ENCODE measurements around the gene HIC2.
"Not testable (repeated sequence)": the region's sequence is repeated elsewhere in the genome, so short reads cannot be mapped to it uniquely, and the experiment has no call there.

Gene HIC2, protein sequence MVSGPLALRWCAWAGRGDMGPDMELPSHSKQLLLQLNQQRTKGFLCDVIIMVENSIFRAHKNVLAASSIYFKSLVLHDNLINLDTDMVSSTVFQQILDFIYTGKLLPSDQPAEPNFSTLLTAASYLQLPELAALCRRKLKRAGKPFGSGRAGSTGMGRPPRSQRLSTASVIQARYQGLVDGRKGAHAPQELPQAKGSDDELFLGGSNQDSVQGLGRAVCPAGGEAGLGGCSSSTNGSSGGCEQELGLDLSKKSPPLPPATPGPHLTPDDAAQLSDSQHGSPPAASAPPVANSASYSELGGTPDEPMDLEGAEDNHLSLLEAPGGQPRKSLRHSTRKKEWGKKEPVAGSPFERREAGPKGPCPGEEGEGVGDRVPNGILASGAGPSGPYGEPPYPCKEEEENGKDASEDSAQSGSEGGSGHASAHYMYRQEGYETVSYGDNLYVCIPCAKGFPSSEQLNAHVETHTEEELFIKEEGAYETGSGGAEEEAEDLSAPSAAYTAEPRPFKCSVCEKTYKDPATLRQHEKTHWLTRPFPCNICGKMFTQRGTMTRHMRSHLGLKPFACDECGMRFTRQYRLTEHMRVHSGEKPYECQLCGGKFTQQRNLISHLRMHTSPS

DNA sequence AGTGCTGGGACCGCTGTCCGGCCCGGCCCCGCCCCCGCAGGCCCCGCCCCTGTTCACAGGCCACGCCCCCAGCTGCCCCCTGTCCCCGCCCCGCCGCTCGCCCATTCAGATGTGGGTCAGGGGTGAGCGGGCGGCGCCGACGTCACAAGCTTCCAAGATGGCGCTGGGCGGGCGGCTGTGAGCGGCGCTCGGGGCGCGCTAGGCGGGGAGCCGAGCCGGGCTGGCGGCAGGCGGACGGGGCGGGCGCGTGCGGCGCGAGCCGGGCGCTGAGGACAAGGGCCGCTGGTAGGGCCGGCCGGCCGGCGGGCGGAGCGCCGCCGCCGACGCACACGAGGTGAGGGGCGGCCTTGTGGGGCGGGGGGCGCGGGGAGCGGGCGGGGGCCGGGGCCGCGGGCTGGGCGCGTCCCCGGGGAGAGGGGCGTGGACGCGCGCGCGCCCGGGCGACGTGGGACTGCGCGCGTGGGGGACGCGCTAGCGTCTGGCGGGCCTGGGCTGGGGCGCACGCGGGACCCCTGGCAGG, at the start of gene HIC2:
Gene HIC2, plus strand, starts transcription at position 145 of the 520 bp plus-strand sequence. CDS start 25,461 bp downstream, outside the sequence.
- in situ Hi-C loops (cut with HindIII; ENCODE audit: low pct_unique_long_range_greater_than_20kb, low sequenced_read_pairs): not testable (repeated sequence)

DNA sequence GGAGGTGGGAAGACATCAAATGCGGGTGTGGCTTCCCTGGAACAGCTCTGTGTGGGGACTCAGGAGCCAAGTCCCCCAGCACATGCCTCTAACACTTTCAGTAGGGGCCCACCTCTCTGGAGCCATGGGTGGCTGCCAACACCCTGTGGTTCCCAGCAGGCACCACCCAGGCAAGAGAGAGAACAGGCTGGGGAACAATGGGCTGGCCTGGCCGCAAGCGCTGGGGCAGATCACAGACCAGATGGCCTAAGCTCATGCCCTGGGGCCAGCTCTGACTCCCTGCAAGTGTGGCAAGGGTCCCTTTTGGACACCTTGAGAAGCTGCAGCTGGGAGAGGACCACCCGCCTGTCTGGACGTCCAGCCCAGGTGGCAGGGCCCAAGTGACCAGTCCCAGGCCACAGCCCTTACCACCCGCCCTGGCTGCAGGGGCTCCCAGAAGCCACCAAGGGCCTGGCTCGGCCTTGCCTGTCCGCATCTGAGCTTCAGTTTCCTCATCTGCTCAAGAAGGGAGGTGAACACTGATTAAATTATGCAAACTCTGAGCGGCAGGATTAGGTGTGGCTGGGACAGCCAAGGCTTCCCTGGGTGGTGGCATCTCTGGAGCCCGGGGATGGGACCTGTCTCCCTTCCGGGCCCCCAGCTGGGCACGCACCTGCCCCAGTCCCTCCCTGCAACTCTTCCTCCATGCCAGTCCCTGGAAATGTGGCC, 48.4 kb upstream of the HIC2 start:
- DNase-seq (ENCODE audit: low read depth in 1 of 2, low spot score in 1 of 2); in situ Hi-C loops (cut with HindIII; ENCODE audit: low pct_unique_long_range_greater_than_20kb, low sequenced_read_pairs): not testable (repeated sequence)

More for the DNA sequence above, at the start of gene HIC2:
- not testable (repeated sequence) for DNase-seq (ENCODE audit: low read depth in 1 of 2, low spot score in 1 of 2)

DNA sequence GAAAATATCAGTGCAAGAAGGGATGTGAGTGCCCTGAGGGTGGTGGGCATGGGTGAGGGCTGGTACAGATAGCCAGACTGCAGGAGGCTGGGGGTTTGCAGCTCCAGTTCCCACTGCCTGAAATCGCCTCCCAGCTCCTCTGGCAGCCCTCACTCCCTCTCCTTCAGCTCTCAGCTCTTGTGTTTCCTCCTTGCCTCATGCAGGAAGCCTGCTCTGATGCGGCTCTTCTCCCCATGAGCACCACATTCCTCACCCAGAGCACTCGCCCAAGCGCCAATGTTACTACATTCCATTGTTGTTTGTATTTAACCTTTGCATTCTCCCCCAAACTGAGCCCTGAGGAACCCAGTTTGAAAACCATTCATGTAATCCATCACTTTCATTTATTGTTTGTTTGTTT, 41.3 kb upstream of the HIC2 start:
- DNase-seq (ENCODE audit: low read depth in 1 of 2, low spot score in 1 of 2); in situ Hi-C loops (cut with HindIII; ENCODE audit: low pct_unique_long_range_greater_than_20kb, low sequenced_read_pairs): not testable (repeated sequence)

DNA sequence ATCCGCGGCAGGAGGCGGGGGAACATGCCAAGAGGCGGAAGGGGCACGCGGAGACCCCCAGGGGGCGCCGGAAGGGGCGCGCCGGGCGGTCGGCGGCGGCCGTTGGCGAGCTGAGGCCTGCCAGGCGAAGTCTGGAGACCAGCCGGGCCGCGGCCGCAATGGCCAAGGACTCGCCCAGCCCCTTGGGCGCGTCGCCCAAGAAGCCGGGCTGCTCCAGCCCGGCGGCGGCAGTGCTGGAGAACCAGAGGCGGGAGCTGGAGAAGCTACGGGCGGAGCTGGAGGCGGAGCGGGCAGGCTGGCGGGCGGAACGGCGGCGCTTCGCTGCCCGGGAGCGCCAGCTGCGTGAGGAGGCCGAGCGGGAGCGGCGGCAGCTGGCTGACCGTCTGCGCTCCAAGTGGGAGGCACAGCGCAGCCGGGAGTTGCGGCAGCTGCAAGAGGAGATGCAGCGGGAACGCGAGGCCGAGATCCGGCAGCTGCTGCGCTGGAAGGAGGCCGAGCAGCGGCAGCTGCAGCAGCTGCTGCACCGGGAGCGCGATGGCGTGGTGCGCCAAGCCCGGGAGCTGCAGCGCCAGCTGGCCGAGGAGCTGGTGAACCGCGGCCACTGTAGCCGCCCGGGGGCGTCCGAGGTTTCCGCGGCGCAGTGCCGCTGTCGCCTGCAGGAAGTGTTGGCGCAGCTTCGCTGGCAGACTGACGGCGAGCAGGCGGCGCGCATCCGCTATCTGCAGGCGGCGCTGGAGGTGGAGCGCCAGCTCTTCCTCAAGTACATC, 33.3 kb upstream of the HIC2 start, which contains the start of gene RIMBP3B:
Gene RIMBP3B, plus strand, starts transcription at position 51 of the 767 bp plus-strand sequence. Its CDS starts 108 bp downstream, at position 159.
- DNase-seq (ENCODE audit: low read depth in 1 of 2, low spot score in 1 of 2); in situ Hi-C loops (cut with HindIII; ENCODE audit: low pct_unique_long_range_greater_than_20kb, low sequenced_read_pairs): not testable (repeated sequence)

DNA sequence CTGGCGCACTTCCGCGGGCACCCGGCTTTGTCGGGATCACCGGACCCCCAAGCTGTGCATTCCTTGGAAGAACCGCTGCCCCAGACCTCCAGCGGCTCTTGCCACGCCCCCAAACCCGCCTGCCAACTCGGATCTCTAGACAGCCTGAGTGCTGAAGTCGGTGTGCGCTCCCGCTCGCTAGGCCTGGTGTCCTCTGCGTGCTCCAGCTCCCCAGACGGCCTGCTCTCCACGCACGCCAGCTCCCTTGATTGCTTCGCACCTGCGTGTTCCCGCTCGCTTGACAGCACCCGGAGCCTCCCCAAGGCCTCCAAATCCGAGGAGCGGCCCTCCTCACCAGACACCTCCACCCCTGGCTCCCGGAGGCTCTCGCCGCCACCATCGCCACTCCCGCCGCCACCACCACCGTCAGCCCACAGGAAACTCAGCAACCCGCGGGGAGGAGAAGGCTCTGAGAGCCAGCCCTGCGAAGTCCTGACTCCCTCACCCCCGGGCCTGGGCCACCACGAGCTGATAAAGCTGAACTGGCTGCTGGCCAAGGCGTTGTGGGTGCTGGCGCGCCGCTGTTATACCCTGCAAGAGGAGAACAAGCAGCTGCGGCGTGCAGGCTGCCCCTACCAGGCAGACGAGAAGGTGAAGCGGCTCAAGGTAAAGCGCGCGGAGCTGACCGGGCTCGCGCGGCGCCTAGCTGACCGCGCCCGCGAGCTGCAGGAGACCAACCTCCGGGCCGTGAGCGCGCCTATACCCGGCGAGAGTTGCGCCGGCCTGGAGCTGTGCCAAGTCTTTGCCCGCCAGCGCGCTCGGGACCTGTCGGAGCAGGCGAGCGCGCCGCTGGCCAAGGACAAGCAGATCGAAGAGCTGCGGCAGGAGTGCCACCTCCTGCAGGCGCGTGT, 32.5 kb upstream of the HIC2 start:
- DNase-seq (ENCODE audit: low read depth in 1 of 2, low spot score in 1 of 2); in situ Hi-C loops (cut with HindIII; ENCODE audit: low pct_unique_long_range_greater_than_20kb, low sequenced_read_pairs): not testable (repeated sequence)

DNA sequence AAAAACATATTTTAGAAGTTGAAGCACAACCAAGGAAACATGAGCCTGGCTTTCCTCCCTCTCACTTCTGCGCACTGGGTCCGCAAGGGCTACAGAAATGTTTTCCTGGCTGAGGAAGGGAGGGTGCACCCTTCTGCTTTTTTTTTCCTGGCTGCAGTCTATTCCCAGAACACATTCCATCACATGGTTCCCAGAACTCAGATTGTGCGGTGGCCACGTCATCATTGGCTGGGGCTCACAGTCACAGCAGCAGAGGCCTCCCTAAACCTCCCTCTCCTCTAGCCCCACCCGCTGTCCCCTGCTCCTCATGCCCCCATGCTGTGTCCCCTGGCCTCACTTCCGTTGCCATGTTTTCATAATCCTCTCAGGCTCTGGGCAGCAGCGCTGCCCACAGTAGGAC, 27.7 kb upstream of the HIC2 start:
- DNase-seq (ENCODE audit: low read depth in 1 of 2, low spot score in 1 of 2); in situ Hi-C loops (cut with HindIII; ENCODE audit: low pct_unique_long_range_greater_than_20kb, low sequenced_read_pairs): not testable (repeated sequence)

DNA sequence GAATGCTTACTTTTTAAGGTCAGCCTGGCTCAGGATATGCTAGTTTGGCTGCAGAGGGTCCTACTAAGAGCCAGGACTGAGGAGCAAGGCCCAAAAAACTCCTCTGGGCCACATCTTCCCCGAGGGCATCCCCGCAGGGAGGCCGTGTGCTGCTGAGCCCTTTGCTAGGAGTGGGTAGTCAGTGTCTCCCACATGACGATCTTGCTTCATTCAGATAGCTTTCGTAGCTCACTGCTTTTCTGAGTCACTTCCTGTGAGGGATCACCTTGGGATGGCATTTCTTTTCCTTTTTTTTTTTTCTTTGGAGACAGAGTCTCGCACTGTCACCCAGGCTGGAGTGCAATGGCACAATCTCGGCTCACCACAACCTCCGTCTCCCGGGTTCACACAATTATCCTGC, 27.2 kb upstream of the HIC2 start:
- DNase-seq (ENCODE audit: low read depth in 1 of 2, low spot score in 1 of 2); in situ Hi-C loops (cut with HindIII; ENCODE audit: low pct_unique_long_range_greater_than_20kb, low sequenced_read_pairs): not testable (repeated sequence)

DNA sequence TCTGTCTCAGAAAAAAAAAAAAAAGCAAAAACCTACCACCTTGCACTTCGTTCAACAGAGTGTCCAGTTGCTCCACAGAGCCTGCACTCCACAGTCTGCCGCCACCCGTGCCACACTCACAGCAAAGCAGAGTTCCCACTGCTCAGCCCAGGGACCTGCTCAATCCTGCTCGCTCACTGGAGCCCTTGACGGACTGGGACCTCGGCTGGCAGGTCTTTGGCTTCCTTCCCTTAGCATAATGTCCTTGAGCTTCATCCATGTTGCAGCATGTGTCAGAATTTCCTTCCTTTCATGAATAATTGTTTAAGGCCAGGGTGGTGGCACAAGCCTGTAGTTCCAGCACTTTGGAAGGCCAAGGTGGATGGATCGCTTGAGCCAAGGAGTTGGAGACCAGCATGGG, 22.6 kb upstream of the HIC2 start:
- DNase-seq (ENCODE audit: low read depth in 1 of 2, low spot score in 1 of 2); in situ Hi-C loops (cut with HindIII; ENCODE audit: low pct_unique_long_range_greater_than_20kb, low sequenced_read_pairs): not testable (repeated sequence)

DNA sequence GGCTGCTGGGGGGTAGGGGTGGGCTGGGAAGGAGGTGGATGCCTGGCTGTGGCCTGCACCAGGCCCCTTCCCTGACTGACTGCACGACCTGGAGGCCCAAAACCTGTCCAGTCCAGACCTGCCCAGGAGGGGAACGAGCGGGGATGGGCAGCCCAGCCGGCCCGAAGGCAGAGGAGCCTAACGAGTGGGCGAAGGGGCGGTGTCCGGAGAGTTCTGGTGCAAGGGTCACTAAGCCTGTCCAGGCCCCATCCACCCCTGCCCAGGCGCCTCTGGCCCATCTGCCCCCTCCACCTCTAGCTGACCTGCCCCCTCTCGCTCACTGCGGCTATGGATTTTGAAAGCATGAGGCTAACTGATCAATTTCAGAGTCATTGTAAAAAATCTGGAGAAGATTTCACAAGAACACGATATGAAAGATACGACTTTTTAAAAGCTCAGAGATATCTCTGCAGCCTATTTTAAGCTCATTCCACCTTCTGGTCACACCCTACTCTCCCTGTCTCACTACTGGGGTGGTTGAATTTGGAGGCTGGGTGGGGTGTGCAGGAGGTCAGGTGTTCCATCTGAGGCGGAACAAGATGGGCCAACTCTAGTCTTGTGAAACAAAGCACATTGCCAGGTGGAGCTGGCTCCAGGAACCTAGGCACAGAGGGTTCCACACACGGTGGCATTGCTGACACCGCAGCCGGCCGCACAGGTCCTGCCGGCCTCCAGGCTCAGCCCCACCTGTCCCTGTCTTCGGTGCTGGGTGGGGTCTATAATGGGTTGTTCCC, 15.8 kb upstream of the HIC2 start:
- DNase-seq (ENCODE audit: low read depth in 1 of 2, low spot score in 1 of 2); in situ Hi-C loops (cut with HindIII; ENCODE audit: low pct_unique_long_range_greater_than_20kb, low sequenced_read_pairs): not testable (repeated sequence)

DNA sequence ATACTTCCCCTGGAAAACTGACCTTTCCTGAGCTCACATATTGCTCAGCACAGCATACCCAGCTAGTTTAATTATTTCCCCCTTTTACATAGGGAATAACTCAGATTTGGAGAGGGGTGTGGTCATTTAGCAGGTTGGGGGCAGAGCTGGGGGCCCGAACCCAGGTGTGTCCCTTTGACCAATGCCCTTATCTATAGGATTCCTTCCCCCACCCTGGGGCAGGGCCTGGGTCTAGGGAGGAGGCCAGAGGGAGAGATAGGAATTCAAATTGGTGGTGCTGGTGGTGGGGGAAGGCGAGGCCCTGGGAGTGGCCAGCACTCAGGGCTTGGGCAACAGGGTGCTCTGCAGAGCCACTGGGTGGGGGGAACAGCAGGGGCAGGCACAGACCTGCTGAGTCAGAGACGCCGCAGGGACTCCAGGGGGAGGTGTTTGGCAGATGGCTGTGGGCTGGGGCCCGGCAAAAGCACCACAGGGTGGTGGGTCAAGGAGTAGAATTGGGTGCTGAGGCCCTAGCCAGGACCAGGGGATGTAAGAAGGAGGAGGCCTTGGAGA, 14.3 kb upstream of the HIC2 start:
- in situ Hi-C loops (cut with HindIII; ENCODE audit: low pct_unique_long_range_greater_than_20kb, low sequenced_read_pairs): not testable (repeated sequence)

DNA sequence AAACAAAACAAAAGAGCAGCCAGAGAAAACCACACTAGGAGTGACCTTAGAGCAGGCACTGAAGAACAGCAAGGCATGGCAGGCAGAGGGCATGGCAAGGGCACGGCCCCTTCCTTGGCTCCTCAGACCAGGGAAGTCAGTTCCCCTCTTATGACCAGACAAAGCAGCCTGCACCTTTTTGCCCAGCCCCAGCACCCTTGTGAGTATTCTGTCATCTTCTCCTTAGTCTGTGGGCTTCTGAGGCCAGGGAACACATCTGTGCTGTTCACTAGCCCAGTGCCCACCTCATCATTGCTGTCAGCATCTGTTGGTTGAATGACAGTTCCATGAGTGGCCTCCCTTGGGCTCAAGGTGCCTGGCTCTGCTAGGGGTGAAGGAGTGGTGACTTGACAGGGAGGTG, 10.0 kb upstream of the HIC2 start:
- DNase-seq (ENCODE audit: low read depth in 1 of 2, low spot score in 1 of 2); in situ Hi-C loops (cut with HindIII; ENCODE audit: low pct_unique_long_range_greater_than_20kb, low sequenced_read_pairs): not testable (repeated sequence)

More for the DNA sequence above, 14.3 kb upstream of the HIC2 start:
- not testable (repeated sequence) for DNase-seq (ENCODE audit: low read depth in 1 of 2, low spot score in 1 of 2)

DNA sequence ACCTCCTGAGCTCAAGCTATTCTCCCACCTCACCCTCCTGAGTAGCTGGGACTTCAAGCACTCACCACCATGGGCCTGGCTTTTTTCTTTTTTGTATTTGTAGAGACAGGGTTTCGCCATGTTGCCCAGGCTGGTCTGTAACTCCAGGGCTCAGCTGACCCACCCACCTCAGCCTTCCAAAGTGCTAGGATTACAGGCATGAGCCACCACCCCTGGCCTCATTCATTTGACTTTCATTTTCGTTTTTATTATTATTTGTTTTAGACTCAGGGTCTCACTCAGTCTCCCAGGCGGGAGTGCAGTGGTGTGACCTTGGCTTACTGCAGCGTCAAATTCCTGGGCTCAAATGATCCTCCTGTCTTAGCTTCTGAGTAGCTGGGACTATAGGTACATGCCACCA, 9.4 kb upstream of the HIC2 start:
- DNase-seq (ENCODE audit: low read depth in 1 of 2, low spot score in 1 of 2); in situ Hi-C loops (cut with HindIII; ENCODE audit: low pct_unique_long_range_greater_than_20kb, low sequenced_read_pairs): not testable (repeated sequence)

DNA sequence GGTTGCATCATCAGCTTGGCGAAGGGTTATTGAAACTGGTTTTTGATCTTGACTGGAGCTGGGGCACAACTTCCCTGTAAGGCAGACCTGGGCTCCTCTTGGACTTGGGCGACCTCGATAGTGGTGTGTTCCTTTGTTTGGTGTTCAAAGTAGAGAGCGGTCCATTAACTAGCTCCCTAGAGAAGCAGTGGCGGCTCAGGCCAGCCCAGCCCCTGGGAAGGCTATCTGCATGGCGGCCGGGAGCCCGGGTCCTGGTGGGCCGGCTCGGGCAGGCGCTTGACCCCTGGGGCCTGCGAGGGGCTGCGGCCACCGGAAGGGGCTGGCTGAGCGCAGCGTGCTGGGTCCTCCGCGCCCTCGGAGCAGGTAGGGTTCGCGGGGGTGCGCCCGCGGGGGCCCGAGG, 796 bp upstream of the HIC2 start:
- in situ Hi-C loops (cut with HindIII; ENCODE audit: low pct_unique_long_range_greater_than_20kb, low sequenced_read_pairs); DNase-seq (ENCODE audit: low read depth in 1 of 2, low spot score in 1 of 2): not testable (repeated sequence)

DNA sequence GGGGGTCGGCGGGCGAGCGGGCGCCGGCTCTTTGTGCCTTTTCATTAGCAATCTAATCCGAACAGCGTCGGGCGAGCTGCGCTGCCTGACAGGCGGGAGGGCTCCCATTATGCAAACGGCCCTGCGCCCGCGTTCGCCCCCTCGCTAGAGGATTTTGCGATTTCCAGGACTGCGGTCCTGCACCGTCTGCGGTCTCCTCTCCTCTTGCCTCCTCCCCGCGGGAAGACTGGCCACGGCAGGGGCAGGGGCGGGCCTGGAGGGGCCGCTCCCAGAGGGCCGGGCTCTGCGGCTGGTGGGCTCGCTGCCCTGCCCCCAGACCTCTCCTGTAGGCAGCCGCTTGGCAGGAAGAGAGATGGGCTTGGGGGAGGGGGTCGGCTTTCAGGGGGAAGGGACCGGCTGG, 682 bp downstream of the HIC2 start:
- in situ Hi-C loops (cut with HindIII; ENCODE audit: low pct_unique_long_range_greater_than_20kb, low sequenced_read_pairs); DNase-seq (ENCODE audit: low read depth in 1 of 2, low spot score in 1 of 2): not testable (repeated sequence)

DNA sequence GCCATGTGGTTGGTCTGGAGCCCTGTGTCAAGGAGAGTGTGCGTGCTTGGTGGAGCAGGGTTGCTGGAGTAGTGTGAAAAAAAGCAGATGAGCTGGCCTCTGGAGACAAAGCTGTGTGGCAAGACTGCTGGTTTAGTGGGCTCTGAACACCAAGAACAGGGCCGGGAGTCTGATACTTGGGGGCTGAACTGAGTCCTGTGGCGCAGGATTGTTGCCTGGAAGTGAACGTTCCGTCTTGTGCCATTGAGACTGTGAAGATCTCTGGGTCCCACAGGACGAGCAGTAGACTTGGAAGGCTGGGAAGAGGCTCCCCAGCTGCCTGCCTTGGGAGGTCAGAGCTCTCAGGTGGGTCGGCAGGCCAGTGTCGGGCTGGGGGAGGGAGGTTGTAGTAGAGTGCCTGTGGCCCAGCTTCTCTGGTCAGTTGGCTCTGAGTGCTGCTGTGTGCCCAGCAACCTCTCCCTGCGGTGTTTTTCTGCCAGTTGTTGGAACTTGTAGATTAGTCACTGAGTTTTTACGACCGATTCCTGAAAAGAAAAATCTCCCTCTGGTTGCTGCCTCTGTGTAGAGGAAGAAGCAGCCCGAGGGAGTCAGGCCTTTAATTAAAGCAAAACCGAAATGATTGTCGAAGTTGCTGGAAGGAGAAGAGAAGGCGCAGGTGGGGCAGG, 1.9 kb downstream of the HIC2 start:
- DNase-seq (ENCODE audit: low read depth in 1 of 2, low spot score in 1 of 2); in situ Hi-C loops (cut with HindIII; ENCODE audit: low pct_unique_long_range_greater_than_20kb, low sequenced_read_pairs): not testable (repeated sequence)
